ENCODE measurements around the gene SPDYA. TPM values are rescaled to one million over a fixed set of nuclear protein-coding genes. Genes with fewer than 3 reads are reported as not detected.
A peak's percentile ranks its signal among the peaks of the same experiment; 100 is the strongest.

The SPDYA gene
- total RNA-seq, 4 donors from 2014 or later: 0.35 to 0.80 TPM; not detected in 2

DNA sequence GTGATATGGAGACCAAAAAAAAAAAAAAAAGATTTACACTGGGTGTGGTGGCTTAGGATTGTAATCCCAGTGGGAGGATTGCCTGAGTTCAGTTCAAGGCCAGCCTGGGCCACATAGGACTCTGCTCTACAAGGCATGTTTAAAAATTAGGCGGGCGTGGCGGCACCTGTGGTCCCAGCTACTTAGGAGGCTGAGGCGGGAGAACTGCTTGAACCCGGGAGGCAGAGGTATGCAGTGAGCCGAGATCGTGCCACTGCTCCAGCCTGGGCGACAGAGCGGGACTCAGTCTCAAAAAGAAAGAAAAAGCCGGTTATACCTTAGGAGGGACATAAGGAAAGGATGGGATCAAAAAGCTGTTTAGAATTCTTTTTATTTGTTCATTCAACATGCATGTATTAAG, 707 bp upstream of the SPDYA start:
- peak overlapping the region in 1 of 4 donors; percentile 23 for H3K27ac ChIP-seq
- TF ChIP-seq CTCF (IDR thresholded peaks at IDR 0.05): no peak
- no peak for TF ChIP-seq POLR2A (IDR thresholded peaks at IDR 0.05)
- DNase-seq: no peak
- H3K36me3 ChIP-seq: peaks cover 0 to 3% (median 0%) of the 10 kb centered on the region in 3 donors
- H3K9me3 ChIP-seq: no peaks in the 10 kb centered on the region
- peaks cover 0 to 17% (median 8%) of the 10 kb centered on the region in 4 donors for H3K4me1 ChIP-seq
- H3K4me3 ChIP-seq: peak overlapping the region in 3 of 4 donors; percentile 48 to 64 (median 58)
- no peaks in the 10 kb centered on the region for H3K27me3 ChIP-seq

- DNase-seq: no peak
- TF ChIP-seq POLR2A (IDR thresholded peaks at IDR 0.05): no peak
- no peak for TF ChIP-seq CTCF (IDR thresholded peaks at IDR 0.05)
- no peaks in the 10 kb centered on the region for H3K4me1 ChIP-seq
- no peak overlapping the region for H3K4me3 ChIP-seq
- no peaks in the 10 kb centered on the region for H3K36me3 ChIP-seq
- H3K27ac ChIP-seq: no peak overlapping the region
- no peaks in the 10 kb centered on the region for H3K27me3 ChIP-seq
- H3K9me3 ChIP-seq: no peaks in the 10 kb centered on the region
Measured at GRCh38 chr2:28818053-28818452, 7.4 kb downstream of the SPDYA start.

- TF ChIP-seq CTCF (IDR thresholded peaks at IDR 0.05) (peak; percentile 42 to 88 (median 74)), POLR2A (IDR thresholded peaks at IDR 0.05) (no peak)
- DNase-seq: peak in 1 of 3 donors; percentile 80
Measured at GRCh38 chr2:28821295-28821958, 10.8 kb downstream of the SPDYA start.

DNA sequence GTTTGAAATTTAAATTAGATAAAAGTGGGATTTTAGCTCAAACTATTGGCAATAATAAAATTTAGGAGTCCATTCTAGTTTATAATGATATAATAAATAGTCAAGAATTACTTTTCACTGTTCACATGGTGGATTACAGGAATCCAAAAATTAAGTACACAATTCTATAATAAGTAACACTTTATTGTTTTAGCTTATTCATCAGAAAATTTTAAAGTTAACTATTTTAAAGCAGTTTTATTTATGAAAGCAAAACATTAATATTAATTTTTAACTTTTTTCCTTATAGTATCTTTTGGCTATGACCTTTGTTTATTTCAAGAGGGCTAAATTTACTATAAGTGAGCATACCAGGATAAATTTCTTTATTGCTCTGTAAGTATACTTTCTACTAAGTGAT, 11.4 kb downstream of the SPDYA start:
- Histone ChIP-seq H3K27ac (no peak overlapping the region), H3K27me3 (no peaks in the 10 kb centered on the region), H3K4me3 (no peak overlapping the region), H3K4me1 (no peaks in the 10 kb centered on the region), H3K9me3 (no peaks in the 10 kb centered on the region), H3K36me3 (no peaks in the 10 kb centered on the region)
- no peak for DNase-seq
- no peak for TF ChIP-seq POLR2A (IDR thresholded peaks at IDR 0.05)
- no peak for TF ChIP-seq CTCF (IDR thresholded peaks at IDR 0.05)

More at GRCh38 chr2:28821295-28821958, 10.8 kb downstream of the SPDYA start:
- no peaks in the 10 kb centered on the region for H3K9me3 ChIP-seq
- H3K4me3 ChIP-seq: no peak overlapping the region
- no peaks in the 10 kb centered on the region for H3K27me3 ChIP-seq
- no peaks in the 10 kb centered on the region for H3K36me3 ChIP-seq
- H3K4me1 ChIP-seq: no peaks in the 10 kb centered on the region
- H3K27ac ChIP-seq: no peak overlapping the region

- H3K4me1 ChIP-seq: no peaks in the 10 kb centered on the region
- TF ChIP-seq POLR2A (IDR thresholded peaks at IDR 0.05) (no peak), CTCF (IDR thresholded peaks at IDR 0.05) (no peak)
- H3K9me3 ChIP-seq: no peaks in the 10 kb centered on the region
- H3K27me3 ChIP-seq: no peaks in the 10 kb centered on the region
- no peak overlapping the region for H3K27ac ChIP-seq
- no peaks in the 10 kb centered on the region for H3K36me3 ChIP-seq
- H3K4me3 ChIP-seq: no peak overlapping the region
- no peak for DNase-seq
Measured at GRCh38 chr2:28824207-28824606, 13.6 kb downstream of the SPDYA start.
